Embryonic facial prominence (tissue), 1 donor: Measurements from ENCODE around the gene EIF5A2.
"Not testable (repeated sequence)": the region's sequence is repeated elsewhere in the genome, so short reads cannot be mapped to it uniquely, and the experiment has no call there.

ENCODE experiments used
- DNase-seq: peaks from one replicate; pipeline ENCODE4 v3.0.0-alpha.2; 2016; ENCODE audit errors: extremely low spot score

EIF5A2 gene

DNA sequence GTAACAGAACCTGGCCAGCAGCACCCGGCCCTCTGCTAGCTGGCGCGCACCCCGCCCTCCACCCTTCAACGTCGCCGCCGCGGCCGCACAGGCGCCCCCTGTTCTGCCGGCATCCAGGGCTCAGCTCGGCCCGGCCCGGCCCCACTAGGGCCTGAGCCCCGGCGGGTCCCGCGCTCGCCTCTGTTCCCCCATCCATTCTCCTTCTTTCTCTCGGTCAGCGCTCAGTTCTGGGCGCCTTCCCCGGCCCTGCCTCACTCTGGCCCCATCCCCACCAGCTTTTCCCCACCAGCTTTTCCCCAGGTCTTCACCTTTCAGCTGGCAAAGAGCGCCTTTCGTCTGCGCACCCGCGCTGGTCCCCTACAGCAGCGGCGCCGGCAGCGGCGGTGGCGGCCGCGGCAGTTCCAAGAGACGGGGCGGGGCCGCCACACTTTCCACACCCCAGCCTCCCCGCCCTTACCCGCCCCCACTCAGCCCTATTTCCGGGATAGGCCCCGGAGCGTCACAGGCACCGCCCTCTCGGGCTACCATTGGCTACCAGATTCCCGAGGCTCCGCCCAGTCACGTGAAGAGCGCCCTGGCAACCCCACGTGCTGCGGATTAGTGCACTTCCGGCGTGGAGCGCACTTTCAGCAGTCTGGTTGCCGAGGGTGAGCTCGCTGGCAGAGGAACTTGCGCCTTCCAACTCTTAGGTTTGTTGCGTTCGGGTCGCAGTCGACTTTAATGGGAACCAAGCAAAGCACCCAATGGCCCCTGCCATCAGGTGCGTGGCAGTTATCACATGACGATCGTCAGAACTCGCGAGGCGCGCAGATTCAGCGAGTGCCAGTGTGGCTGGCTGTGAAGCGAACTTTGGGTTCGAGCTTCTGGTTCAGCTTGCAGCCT lies at the start of gene EIF5A2:
TSS of gene EIF5A2 (minus strand) at position 403 of the 882 bp plus-strand sequence. CDS start 831 bp downstream, outside the sequence.
- peak; percentile 89 for DNase-seq

DNA sequence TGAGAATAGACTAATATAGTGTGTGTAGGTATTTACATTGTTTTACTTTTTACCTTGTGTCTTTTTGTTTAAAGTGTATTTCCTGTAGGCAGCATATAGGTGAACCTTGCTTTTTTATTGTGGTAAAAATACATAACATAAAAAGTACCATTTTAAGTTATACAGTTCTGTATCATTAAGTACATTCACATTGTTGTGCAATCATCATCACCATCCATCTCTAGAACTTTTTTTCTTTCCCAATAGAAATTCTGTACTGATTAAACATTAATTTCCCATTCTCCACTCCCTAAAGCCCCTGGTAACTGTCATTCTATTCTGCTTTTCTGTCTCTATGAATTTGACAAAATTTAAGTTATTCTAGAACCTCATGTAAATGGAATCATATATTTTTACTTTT lies 48.2 kb upstream of the EIF5A2 start:
- no peak for DNase-seq

DNA sequence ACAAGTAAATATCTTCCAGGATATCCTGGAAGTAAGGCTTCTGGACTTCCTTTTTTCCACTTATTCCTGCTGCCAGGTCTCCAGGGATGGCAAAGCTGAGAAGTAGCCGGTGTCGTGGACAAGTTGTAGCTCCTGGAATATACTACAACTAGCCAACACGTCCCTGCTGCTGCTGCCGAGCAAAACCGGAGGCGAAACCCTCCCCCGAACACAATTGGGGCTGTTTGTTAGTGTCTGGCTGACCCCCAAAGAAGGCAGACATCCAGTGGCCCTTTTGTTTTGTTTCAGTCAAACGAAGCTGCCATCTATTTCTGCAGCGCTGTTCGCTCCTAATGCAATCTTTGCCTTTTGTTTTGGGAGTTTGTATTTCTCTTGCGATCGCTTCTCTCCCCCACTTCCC lies 45.3 kb upstream of the EIF5A2 start:
- DNase-seq: no peak

DNA sequence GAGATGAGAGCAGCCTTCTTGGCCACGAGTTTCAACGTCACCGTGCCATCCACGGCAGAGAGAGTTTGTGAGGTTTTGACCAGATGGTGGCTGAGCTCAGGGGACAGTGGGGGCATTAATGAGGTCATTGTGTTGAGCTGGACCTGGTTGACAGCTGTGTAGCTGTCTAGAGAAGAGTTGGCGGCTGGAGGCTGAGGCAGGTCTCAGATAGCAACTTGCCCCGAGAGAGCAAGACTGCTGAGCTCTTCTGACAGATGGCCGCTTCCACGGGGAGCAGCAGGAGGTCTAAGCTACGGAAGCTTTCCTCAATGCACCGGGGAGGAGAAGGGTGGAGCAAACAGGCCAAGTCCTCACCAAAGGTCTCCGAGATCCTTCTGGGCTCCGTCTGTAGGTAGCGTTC lies 44.8 kb upstream of the EIF5A2 start:
- DNase-seq: no peak

DNA sequence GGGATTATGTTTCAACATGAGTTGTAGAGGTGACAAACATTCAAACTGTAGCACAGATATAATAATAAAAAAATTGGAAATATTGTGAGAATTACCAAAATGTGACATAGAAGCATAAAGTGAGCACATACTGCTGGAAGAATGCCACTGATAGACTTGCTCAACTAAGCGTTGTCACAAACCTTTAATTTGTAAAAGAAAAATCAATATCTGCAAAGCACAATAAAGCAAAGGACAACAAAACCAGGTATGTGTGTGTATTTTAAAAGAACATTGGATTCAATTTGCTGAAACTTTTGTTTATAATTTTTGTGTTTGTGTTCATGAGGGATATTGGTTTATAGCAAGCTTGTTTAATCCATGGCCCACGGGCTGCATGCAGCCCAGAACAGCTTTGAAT lies 40.8 kb upstream of the EIF5A2 start:
- DNase-seq: no peak

DNA sequence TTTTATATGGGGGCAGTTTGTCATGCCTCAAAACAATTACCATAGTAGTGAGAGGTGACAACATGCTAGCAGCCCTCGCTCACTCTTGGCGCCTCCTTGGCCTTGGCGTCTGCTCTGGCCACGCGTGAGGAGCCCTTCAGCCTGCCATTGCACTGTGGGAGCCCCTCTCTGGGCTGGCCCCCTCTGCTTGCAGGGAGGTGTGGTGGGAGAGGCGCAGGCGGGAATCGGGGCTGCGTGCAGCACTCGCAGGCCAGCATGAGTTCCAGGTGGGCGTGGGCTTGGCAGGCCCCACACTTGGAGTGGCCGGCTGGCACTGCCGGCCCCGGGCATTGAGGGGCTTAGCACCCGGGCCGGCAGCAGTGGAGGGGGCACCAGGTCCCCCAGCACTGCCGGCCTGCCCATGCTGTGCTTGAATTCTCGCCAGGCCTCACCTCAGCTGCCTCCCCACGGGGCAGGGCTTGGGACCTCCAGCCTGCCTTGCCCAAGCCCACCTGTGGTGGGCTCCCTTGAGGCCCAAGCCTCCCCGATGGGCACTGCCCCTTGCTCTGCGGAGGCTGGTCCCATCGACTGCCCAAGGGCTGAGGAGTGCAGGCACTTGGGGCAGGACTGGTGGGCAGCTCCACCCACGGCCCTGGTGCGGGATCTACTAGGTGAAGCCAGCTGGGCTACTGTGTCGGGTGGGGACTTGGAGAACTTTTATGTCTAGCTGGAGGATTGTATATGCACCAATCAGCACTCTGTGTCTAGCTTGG lies 38.8 kb upstream of the EIF5A2 start:
- no peak for DNase-seq

DNA sequence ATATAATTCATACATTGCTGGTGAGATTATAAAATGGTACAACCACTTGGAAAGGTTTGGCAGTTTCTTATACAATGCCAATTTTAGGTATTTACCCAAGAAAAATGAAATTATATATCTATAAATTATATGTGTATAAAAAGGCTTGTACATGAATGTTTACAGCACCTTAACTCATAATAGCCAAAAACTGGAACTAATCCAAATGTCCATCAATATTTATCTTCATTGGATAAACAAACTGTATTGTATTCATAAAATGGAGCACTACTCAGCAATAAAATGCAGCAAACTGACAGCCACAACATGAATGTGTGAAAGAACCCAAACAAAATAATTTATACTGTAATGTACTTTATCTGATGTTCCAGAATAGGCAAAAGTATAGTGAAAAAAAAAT lies 33.6 kb upstream of the EIF5A2 start:
- no peak for DNase-seq

DNA sequence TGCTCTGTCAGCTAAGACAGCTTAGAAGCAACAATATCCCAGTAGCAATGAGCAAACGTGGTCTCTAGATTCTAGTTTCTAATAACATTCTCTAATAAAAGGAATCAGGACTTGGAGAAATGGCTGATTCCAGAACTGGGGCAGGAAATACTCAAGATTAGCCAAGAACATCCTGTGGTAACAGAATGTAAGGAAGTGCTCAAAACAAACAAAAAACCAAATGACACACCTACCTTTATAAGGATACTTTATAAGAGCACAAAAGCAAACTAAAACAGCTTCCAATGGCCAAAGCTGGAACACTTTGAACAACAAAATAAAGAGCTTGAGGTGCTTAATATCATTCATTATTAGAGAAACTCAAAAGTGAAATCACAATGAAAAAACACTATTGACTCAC lies 33.1 kb upstream of the EIF5A2 start:
- DNase-seq: no peak

DNA sequence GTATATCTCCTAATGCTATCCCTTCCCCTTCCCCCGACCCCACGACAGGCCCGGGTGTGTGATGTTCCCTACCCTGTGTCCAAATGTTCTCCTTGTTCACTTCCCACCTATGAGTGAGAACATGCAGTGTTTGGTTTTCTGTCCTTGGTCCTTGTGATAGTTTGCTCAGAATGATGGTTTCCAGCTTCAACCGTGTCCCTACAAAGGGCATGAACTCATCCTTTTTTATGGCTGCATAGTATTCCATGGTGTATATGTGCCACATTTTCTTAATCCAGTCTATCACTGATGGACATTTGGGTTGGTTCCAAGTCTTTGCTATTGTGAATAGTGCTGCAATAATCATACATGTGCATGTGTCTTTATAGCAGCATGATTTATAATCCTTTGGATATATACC lies 24.6 kb upstream of the EIF5A2 start:
- DNase-seq: not testable (repeated sequence)

DNA sequence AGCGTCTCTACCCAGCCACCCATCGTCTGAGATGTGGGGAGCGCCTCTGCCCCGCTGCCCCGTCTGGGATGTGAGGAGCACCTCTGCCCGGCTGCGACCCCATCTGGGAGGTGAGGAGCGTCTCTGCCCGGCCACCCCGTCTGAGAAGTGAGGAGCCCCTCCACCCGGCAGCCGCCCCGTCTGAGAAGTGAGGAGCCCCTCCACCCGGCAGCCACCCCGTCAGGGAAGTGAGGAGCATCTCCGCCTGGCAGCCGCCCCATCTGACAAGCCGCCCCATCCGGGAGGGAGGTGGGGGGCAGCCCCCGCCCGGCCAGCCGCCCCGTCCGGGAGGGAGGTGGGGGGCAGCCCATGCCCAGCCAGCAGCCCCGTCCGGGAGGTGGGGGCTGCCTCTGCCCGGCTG lies 15.1 kb upstream of the EIF5A2 start:
- DNase-seq: not testable (repeated sequence)

DNA sequence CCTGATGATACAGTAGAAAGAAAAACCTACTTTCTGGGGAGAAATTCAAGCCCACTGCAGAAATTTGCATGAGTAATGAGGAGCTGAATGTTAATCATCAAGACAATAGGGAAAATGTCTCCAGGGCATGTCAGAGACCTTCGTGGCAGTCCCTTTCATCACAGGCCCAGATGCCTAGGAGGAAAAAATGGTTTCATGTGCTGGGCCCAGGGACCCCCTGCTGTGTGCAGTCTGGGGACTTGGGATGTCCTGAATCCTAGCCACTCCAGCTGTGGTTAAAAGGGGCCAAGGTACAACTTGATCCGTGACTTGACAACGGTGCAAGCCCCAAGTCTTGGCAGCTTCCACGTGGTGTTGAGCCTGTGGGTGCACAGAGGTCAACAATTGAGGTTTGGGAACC lies 10.3 kb upstream of the EIF5A2 start:
- DNase-seq: no peak

DNA sequence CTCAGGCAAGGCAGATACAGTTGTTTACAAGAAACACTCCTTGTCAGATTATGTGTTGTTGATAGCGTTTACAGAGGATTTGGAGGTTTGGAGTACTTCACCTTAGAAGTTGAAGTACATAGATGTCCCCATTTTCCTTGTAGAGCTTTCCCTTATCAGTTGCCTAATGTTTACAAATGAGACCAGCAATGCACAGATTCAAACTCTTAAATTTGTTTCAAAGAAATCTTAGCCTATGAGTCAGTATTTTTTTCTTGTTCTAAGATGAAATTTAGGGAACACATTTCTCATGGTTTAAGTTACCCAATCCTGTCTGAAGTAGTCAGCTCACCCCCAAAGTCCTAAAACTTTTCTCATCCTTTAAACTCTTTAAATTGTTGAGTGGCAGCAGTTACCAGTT lies 6.3 kb upstream of the EIF5A2 start:
- DNase-seq: no peak

DNA sequence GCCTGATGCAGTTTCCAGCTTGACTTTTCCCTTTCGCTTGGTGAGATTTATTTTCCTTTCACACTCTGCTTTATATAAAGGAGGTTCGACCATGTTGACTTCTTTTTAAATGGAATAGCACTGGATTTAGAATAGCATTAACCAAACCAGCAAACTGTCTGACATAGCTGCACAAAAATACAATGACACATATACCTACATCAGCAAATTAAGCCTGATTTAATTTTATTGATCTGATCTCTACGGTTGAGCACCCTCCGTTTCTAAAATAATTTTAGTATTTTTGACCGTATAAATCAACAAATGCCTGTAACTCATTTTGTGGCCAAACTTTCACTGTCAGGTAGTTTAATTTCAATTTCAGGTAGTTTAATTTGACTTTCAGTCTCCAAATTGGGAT lies 5.8 kb upstream of the EIF5A2 start:
- no peak for DNase-seq

DNA sequence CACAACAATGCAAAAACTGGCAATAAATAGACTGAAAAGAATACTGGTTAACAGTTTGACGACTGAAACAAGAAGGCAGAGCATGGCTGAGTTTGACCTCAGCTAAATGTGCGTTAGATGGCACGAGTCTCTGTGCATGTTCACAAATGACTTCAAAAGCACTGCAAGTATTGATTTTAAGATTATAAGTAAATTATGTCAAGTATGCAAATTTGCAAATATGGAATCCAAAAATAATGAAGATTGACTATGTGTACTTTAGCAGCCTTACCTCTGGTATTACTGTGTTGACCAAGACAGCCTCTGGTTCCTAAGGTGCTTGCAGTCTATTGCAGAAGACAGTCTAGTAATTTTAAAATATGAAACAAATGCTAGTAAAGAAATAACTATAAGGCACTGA lies 2.6 kb upstream of the EIF5A2 start:
- no peak for DNase-seq

DNA sequence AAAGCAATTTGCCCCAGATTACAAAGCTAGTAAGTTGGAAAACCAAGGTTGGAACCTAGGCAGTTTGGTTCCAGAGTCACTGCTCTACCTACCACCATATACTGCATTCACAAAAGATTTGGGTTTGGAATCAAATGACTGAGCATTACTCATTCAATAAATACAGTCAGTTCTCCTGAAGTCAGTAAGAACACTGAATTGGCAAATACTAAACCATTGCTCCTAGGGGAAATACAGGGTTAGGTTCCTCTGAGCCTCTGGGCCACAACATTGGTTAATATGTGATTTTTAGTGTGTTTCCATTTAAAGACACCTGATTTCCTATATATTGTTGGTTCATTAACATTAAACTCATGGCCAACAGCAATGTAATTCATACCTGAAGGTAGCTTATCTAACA lies 2.1 kb upstream of the EIF5A2 start:
- DNase-seq: no peak

DNA sequence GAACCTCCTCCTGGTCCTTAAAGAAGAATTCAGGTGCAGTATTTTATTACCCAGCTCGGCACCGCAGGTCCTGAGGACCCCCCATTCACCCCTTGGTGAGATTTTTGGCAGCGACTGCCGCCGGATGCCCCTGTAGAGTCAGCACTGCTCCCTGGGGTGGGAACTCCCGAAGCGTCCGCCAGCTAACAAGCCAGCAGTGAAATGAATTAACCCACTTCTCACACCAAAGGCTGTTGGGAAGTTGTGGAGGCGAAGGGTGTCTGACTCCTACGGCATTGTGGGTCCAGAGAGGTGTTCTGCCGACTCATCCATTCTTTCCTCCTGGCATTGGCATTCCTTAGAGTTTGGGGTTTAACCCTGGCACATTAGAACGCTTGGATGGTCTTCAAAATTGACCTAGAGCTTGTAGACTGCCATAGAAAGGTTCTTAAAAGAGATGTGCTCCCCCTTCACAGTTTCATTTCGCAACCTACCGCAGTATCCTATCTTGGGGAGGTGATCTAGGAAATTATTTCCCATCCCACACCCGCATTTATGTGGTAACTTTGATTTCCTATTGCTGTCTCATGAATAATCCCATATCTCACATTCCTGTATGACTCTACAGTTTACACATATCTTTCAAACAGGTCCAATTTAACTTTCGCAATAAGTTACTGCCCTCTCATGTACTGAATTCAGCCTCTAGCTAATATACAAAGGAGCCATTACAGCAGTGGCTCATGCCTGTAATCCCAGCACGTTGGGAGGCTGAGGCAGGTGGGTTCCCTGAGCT lies 879 bp upstream of the EIF5A2 start:
- no peak for DNase-seq

DNA sequence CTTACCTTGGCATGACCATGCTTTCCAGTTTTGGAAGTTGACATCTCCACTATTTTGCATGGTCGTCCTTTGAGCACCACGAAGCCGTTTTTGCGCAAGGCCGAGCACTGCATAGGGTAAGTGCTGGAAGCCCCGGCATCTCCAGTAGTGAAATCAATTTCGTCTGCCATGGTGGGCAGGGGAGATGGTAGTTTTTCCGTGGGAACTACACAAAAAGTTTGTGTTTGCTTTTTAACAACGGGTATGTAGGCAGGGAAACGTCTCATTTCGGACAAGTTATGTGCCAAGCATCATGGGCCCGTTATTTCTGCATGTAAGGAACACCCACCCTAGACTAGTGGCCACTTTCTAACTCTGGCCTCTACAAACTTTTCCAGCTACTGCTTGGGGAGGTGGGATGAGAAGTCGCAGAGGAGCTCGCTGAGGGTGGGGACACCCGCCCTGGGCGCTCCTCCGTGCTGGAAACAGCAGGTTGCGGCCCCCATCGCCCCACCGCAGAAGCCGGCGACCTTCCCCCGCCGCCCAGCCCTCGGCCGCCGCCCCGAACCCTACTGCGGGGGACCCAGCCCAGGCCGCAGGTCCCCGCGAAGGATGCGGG lies 701 bp downstream of the EIF5A2 start:
- no peak for DNase-seq

DNA sequence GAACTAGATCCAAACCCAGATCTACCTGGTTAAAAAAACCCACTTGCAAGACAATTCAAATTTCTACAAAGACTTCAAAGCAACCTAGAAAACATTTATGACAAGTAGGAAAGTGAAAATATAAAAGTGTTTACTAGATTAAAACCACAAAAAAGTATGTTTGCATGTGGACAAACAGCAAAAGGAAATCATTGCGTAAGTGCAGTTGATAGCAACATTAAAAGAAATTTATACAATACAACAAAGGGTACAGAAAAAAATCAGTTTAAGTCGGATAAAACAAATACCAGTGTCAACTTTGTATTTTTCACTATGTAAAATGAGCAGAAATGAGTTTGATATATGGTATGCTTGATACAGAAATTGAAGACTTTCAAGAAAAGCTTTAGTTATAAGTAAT lies 2.6 kb downstream of the EIF5A2 start:
- no peak for DNase-seq

DNA sequence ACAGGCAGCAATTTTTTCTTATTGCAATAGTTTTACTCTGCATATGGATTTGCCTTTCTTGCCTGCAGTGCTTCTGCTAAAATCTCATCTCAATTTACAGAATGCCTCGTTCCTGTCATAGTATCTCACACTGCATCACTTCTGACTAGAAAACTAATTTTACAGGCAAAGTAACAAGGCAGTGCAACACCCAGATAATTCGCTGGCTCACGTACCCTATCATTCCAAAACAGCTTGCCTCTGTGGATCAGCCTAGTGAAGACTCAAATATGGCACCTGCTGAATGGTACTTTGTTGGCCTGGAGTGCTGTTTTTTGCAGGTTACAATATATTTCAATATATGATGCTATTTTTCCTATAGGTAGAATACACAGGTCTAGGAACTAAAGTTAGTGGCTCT lies 5.3 kb downstream of the EIF5A2 start:
- no peak for DNase-seq

DNA sequence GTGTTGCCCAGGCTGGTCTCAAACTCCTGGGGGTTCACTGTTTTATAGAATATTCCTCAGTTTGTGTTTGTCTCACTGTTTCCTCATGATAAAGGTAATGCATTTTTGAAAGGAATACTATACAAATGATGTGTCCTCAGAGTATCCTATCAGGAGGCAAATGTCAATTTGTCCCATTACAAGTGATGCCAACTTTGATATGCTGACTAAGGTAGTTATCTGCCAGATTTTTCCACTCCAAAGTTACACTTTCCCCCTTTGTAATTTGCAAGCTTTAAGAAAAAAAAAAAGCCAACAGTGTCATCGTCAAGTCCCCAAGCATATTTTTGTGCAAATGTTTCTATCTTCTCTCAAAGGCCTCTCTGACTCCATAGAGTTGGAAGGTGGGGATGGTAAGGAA lies 9.0 kb downstream of the EIF5A2 start:
- no peak for DNase-seq

DNA sequence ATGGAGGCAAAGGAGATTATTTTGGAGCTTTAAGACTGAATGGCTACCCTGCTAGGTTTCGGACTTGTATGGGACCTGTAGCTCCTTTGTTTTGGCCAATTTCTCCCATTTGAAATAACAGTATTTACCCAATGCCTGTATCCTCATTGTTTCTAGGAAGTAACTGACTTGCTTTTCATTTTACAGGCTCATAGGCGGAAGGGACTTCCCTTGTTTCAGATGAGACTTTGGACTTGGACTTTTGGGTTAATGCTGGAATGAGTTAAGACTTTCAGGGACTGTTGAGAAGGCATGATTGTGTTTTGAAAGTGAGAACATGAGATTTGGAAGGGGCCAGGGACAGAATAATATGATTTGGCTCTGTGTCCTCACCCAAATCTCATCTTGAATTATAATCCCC lies 10.5 kb downstream of the EIF5A2 start:
- DNase-seq: no peak

DNA sequence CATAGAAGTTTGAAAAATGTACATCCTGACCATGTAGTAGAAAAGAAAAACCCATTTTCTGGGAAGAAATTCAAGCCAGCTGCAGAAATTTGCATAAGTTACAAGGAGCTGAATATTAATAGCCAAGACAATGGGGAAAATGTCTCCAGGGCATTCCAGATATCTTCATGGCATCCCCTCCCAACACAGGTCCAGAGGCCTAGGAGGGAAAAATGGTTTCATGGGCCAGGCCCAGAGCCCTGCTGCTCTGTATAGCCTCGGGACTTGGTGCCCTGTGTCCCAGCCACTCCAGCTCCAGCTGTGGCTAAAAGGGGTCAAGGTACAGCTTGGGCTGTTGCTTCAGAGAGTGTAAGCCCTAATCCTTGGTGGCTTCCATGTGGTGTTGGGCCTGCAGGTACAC lies 11.2 kb downstream of the EIF5A2 start:
- DNase-seq: not testable (repeated sequence)
